GM23338 (cell line): ENCODE measurements around the gene AGPAT3. TPM values are rescaled to one million over a fixed set of nuclear protein-coding genes. Genes with fewer than 3 reads are reported as not detected.

Experiments
- ATAC-seq: fragments of 200-7000 bp; cut with Tn5 transposase; 3 replicates; pipeline ENCODE4 v1.9.1; 2020
- DNase-seq: peaks from one replicate; pipeline ENCODE4 v3.0.0-alpha.2; 2015; ENCODE audit warnings: low spot score
- H2AFZ ChIP-seq: fragments of 200-600 bp; sonication (generic); 2 replicates; pipeline ENCODE4 v1.8.0; 2016; ENCODE audit warnings: antibody characterized with exemption, mild to moderate bottlenecking, moderate library complexity
- H3F3A ChIP-seq: fragments of 200-600 bp; sonication (generic); replicated peaks from 2 replicates; pipeline ENCODE4 v1.8.0; 2017; ENCODE audit warnings: antibody characterized with exemption, mixed run types, low read depth
- H3K27ac ChIP-seq: fragments of 200-600 bp; sonication (generic); 2 replicates; pipeline ENCODE4 v1.6.1; 2016; ENCODE audit warnings: low read depth
- H3K27me3 ChIP-seq: fragments of 200-600 bp; sonication (generic); 2 replicates; pipeline ENCODE4 v1.8.0; 2016; ENCODE audit warnings: mild to moderate bottlenecking, mixed run types, moderate library complexity; ENCODE audit not compliant: insufficient read depth
- H3K36me3 ChIP-seq: fragments of 200-600 bp; sonication (generic); 2 replicates; pipeline ENCODE4 v1.8.0; 2016; ENCODE audit warnings: mild to moderate bottlenecking; ENCODE audit not compliant: insufficient read depth
- H3K4me1 ChIP-seq: fragments of 200-600 bp; sonication (generic); 2 replicates; pipeline ENCODE4 v1.8.0; 2016; ENCODE audit warnings: mild to moderate bottlenecking, moderate library complexity; ENCODE audit not compliant: insufficient read depth
- H3K4me2 ChIP-seq: fragments of 200-600 bp; sonication (generic); 2 replicates; pipeline ENCODE4 v1.7.1; 2017; ENCODE audit warnings: mixed run types
- H3K4me3 ChIP-seq: fragments of 200-600 bp; sonication (generic); 2 replicates; pipeline ENCODE4 v1.6.1; 2016; ENCODE audit warnings: mixed run types
- H3K79me2 ChIP-seq: fragments of 200-600 bp; sonication (generic); replicated peaks from 2 replicates; pipeline ENCODE4 v1.8.0; 2017; ENCODE audit warnings: mild to moderate bottlenecking; ENCODE audit not compliant: insufficient read depth
- H3K9me2 ChIP-seq: fragments of 200-600 bp; sonication (generic); 2 replicates; pipeline ENCODE4 v1.8.0; 2017; ENCODE audit not compliant: insufficient read depth
- H4K20me1 ChIP-seq: fragments of 200-600 bp; sonication (generic); replicated peaks from 2 replicates; pipeline ENCODE4 v1.8.0; 2017; ENCODE audit warnings: mild to moderate bottlenecking; ENCODE audit not compliant: insufficient read depth
- H3K27ac Mint-ChIP-seq: 2 replicates; pipeline ENCODE4 v1.8.0; 2020; ENCODE audit warnings: inconsistent platforms, mild to moderate bottlenecking, moderate library complexity, mixed read lengths
- H3K27me3 Mint-ChIP-seq: 3 replicates; pipeline ENCODE4 v1.8.0; 2022; ENCODE audit warnings: low read depth, mild to moderate bottlenecking, moderate library complexity, mixed read lengths, inconsistent platforms; ENCODE audit not compliant: insufficient read depth, poor library complexity
- H3K36me3 Mint-ChIP-seq: 3 replicates; pipeline ENCODE4 v1.8.0; 2021; ENCODE audit warnings: low read depth, mild to moderate bottlenecking, inconsistent platforms, moderate library complexity, mixed read lengths
- H3K4me1 Mint-ChIP-seq: 3 replicates; pipeline ENCODE4 v1.8.0; 2020; ENCODE audit warnings: mild to moderate bottlenecking, inconsistent platforms, mixed read lengths
- H3K4me3 Mint-ChIP-seq: 3 replicates; pipeline ENCODE4 v1.8.0; 2021; ENCODE audit warnings: moderate library complexity, mild to moderate bottlenecking, inconsistent platforms, mixed read lengths
- H3K9me3 Mint-ChIP-seq: 3 replicates; pipeline ENCODE4 v1.8.0; 2020; ENCODE audit warnings: moderate library complexity, mild to moderate bottlenecking, inconsistent platforms, mixed read lengths
- CREB1 ChIP-seq: fragments of 250-450 bp; sonication (Bioruptor Pico); IDR thresholded peaks from 2 replicates; pipeline ENCODE4 v1.5.0; 2020; ENCODE audit warnings: low read depth, mild to moderate bottlenecking, moderate library complexity
- EZH2 ChIP-seq: fragments of 200-600 bp; sonication (generic); IDR thresholded peaks from one replicate; pipeline ENCODE4 v1.8.0; 2017; ENCODE audit warnings: antibody characterized with exemption, mild to moderate bottlenecking, low read depth; ENCODE audit not compliant: unreplicated experiment
- EZH2phosphoT487 ChIP-seq: fragments of 200-600 bp; sonication (generic); IDR thresholded peaks from one replicate; pipeline ENCODE4 v1.8.1; 2018; ENCODE audit warnings: antibody characterized with exemption; ENCODE audit not compliant: unreplicated experiment
- JUNB ChIP-seq: IDR thresholded peaks from one replicate; pipeline ENCODE4 v1.6.1; 2016; ENCODE audit warnings: antibody characterized with exemption; ENCODE audit not compliant: unreplicated experiment
- NANOG ChIP-seq: IDR thresholded peaks from 2 replicates; pipeline ENCODE4 v1.6.1; 2016; ENCODE audit warnings: antibody characterized with exemption, borderline replicate concordance
- POLR2AphosphoS5 ChIP-seq: IDR thresholded peaks from 2 replicates; pipeline ENCODE4 v1.6.1; 2016; ENCODE audit warnings: antibody characterized with exemption, low read depth
- STAT1 ChIP-seq: IDR thresholded peaks from one replicate; pipeline ENCODE4 v1.6.1; 2016; ENCODE audit warnings: antibody characterized with exemption; ENCODE audit not compliant: unreplicated experiment
- ZNF114 ChIP-seq: fragments of 250-450 bp; sonication (Bioruptor Pico); IDR thresholded peaks from 2 replicates; pipeline ENCODE4 v1.5.0; 2020; ENCODE audit warnings: mild to moderate bottlenecking, moderate library complexity
- ZNF331 ChIP-seq: fragments of 250-450 bp; sonication (Bioruptor Pico); IDR thresholded peaks from 2 replicates; pipeline ENCODE4 v1.5.0; 2020; ENCODE audit warnings: low read depth, mild to moderate bottlenecking, moderate library complexity
- polyA plus RNA-seq: library from polyadenylated mRNA; unstranded; fragments of >200 nt; fragmentation: Nextera tagmentation; extraction: Ambion mirVana; gene quantifications from 2 replicates; pipeline ENCODE4 v1.2.1, GENCODE V29; 2016
- total RNA-seq: library from RNA; depleted of rRNA; stranded (reverse); fragments of >200 nt; shearing (Covaris generic); gene quantifications from 2 replicates; pipeline ENCODE4 v1.2.3, GENCODE V29; 2014
- TF ChIP-seq, protein P1 (sequence below): fragments of 250-450 bp; sonication (Bioruptor Pico); IDR thresholded peaks from 2 replicates; pipeline ENCODE4 v1.5.0; 2020; ENCODE audit warnings: mild to moderate bottlenecking, moderate library complexity
- TF ChIP-seq, protein P2 (sequence below): IDR thresholded peaks from one replicate; pipeline ENCODE4 v1.6.1; 2018; ENCODE audit warnings: antibody characterized with exemption; ENCODE audit not compliant: unreplicated experiment
- TF ChIP-seq, protein P3 (sequence below): IDR thresholded peaks from 2 replicates; pipeline ENCODE4 v1.6.1; 2016; ENCODE audit warnings: antibody characterized with exemption
- TF ChIP-seq, protein P4 (sequence below), 2 experiments: fragments of 200-600 bp in 1 of 2; sonication (generic) in 1 of 2; conservative IDR thresholded peaks; 2 replicates each; pipeline versions ENCODE4 v1.5.1 to v1.6.1; 2016 to 2017; ENCODE audit warnings: antibody characterized with exemption in 2 of 2, low read depth in 2 of 2, mild to moderate bottlenecking in 2 of 2, moderate library complexity in 1 of 2

AGPAT3 gene
- total and polyA plus RNA-seq, 2 experiments from 2014 or later, result 2.1 to 6.1 TPM

DNA sequence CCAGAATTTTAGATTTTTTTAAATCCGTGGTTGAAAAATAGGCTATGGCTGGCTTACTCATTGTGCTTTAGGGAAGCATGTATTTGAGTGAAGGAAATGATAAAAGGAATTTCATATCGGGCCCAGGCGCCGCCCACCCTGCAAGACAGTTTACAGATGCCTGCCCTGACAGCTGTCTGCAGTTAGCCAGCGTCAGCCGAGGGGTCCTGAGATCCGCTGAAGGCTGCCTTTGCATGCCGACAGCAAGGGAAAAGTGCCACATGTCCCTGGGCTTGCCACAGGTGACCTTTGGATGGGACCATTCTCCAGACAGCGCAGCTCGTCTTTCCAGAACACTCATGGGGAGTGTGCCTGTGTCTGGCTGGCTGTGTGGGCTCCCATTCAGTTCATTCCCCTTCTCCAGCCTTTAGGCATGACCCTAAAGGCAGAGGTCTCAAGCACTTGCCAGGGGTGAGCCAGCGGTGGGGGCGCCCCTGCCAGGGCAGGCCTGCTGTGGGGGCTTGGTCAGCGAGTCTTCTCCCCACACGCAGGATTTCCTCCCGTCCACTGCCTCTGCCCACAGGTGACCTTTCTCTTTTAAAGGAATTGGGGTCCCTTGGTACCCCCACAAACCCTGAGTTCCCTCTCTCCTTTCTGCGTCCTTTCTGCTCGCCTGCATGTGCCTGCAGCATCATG, 101.0 kb downstream of the AGPAT3 start:
- no peaks in the 10 kb centered on the region for H3K4me1 Mint-ChIP-seq

More for the DNA sequence above, 101.0 kb downstream of the AGPAT3 start:
- Histone ChIP-seq H4K20me1 (no peaks in the 10 kb centered on the region), H3F3A (no peaks in the 10 kb centered on the region), H3K79me2 (no peaks in the 10 kb centered on the region), H2AFZ (no peak overlapping the region), H3K4me1 (no peaks in the 10 kb centered on the region), H3K27ac (no peak overlapping the region), H3K27me3 (no peaks in the 10 kb centered on the region), H3K4me2 (no peak overlapping the region), H3K36me3 (no peaks in the 10 kb centered on the region), H3K9me2 (no peaks in the 10 kb centered on the region), H3K4me3 (no peak overlapping the region)
- peaks cover 4% of the 10 kb centered on the region; the same call in 2 of the 3 replicates for H3K9me3 Mint-ChIP-seq
- no peak overlapping the region; the same call in 1 of the 2 replicates for H3K27ac Mint-ChIP-seq
- DNase-seq (no peak), ATAC-seq (no peak)
- no peak overlapping the region for H3K4me3 Mint-ChIP-seq
- peaks cover 3% of the 10 kb centered on the region for H3K27me3 Mint-ChIP-seq
- no peak for TF ChIP-seq EZH2phosphoT487
- TF ChIP-seq CREB1 (CRISPR knock-in tag), result no peak
- TF ChIP-seq, protein P1, sequence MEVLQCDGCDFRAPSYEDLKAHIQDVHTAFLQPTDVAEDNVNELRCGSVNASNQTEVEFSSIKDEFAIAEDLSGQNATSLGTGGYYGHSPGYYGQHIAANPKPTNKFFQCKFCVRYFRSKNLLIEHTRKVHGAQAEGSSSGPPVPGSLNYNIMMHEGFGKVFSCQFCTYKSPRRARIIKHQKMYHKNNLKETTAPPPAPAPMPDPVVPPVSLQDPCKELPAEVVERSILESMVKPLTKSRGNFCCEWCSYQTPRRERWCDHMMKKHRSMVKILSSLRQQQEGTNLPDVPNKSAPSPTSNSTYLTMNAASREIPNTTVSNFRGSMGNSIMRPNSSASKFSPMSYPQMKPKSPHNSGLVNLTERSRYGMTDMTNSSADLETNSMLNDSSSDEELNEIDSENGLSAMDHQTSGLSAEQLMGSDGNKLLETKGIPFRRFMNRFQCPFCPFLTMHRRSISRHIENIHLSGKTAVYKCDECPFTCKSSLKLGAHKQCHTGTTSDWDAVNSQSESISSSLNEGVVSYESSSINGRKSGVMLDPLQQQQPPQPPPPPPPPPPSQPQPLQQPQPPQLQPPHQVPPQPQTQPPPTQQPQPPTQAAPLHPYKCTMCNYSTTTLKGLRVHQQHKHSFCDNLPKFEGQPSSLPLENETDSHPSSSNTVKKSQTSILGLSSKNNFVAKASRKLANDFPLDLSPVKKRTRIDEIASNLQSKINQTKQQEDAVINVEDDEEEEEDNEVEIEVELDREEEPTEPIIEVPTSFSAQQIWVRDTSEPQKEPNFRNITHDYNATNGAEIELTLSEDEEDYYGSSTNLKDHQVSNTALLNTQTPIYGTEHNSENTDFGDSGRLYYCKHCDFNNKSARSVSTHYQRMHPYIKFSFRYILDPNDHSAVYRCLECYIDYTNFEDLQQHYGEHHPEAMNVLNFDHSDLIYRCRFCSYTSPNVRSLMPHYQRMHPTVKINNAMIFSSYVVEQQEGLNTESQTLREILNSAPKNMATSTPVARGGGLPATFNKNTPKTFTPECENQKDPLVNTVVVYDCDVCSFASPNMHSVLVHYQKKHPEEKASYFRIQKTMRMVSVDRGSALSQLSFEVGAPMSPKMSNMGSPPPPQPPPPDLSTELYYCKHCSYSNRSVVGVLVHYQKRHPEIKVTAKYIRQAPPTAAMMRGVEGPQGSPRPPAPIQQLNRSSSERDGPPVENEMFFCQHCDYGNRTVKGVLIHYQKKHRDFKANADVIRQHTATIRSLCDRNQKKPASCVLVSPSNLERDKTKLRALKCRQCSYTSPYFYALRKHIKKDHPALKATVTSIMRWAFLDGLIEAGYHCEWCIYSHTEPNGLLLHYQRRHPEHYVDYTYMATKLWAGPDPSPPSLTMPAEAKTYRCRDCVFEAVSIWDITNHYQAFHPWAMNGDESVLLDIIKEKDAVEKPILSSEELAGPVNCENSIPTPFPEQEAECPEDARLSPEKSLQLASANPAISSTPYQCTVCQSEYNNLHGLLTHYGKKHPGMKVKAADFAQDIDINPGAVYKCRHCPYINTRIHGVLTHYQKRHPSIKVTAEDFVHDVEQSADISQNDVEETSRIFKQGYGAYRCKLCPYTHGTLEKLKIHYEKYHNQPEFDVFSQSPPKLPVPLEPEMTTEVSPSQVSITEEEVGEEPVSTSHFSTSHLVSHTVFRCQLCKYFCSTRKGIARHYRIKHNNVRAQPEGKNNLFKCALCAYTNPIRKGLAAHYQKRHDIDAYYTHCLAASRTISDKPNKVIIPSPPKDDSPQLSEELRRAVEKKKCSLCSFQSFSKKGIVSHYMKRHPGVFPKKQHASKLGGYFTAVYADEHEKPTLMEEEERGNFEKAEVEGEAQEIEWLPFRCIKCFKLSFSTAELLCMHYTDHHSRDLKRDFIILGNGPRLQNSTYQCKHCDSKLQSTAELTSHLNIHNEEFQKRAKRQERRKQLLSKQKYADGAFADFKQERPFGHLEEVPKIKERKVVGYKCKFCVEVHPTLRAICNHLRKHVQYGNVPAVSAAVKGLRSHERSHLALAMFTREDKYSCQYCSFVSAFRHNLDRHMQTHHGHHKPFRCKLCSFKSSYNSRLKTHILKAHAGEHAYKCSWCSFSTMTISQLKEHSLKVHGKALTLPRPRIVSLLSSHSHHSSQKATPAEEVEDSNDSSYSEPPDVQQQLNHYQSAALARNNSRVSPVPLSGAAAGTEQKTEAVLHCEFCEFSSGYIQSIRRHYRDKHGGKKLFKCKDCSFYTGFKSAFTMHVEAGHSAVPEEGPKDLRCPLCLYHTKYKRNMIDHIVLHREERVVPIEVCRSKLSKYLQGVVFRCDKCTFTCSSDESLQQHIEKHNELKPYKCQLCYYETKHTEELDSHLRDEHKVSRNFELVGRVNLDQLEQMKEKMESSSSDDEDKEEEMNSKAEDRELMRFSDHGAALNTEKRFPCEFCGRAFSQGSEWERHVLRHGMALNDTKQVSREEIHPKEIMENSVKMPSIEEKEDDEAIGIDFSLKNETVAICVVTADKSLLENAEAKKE (CRISPR knock-in tag), result no peak
- no peak for TF ChIP-seq POLR2AphosphoS5
- TF ChIP-seq ZNF331 (CRISPR knock-in tag), result no peak
- no peak for TF ChIP-seq EZH2
- TF ChIP-seq JUNB, result no peak
- TF ChIP-seq NANOG, result no peak
- TF ChIP-seq, protein P2, sequence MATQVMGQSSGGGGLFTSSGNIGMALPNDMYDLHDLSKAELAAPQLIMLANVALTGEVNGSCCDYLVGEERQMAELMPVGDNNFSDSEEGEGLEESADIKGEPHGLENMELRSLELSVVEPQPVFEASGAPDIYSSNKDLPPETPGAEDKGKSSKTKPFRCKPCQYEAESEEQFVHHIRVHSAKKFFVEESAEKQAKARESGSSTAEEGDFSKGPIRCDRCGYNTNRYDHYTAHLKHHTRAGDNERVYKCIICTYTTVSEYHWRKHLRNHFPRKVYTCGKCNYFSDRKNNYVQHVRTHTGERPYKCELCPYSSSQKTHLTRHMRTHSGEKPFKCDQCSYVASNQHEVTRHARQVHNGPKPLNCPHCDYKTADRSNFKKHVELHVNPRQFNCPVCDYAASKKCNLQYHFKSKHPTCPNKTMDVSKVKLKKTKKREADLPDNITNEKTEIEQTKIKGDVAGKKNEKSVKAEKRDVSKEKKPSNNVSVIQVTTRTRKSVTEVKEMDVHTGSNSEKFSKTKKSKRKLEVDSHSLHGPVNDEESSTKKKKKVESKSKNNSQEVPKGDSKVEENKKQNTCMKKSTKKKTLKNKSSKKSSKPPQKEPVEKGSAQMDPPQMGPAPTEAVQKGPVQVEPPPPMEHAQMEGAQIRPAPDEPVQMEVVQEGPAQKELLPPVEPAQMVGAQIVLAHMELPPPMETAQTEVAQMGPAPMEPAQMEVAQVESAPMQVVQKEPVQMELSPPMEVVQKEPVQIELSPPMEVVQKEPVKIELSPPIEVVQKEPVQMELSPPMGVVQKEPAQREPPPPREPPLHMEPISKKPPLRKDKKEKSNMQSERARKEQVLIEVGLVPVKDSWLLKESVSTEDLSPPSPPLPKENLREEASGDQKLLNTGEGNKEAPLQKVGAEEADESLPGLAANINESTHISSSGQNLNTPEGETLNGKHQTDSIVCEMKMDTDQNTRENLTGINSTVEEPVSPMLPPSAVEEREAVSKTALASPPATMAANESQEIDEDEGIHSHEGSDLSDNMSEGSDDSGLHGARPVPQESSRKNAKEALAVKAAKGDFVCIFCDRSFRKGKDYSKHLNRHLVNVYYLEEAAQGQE, result no peak
- TF ChIP-seq ZNF114 (CRISPR knock-in tag), result no peak
- TF ChIP-seq STAT1, result no peak
- TF ChIP-seq, protein P3, sequence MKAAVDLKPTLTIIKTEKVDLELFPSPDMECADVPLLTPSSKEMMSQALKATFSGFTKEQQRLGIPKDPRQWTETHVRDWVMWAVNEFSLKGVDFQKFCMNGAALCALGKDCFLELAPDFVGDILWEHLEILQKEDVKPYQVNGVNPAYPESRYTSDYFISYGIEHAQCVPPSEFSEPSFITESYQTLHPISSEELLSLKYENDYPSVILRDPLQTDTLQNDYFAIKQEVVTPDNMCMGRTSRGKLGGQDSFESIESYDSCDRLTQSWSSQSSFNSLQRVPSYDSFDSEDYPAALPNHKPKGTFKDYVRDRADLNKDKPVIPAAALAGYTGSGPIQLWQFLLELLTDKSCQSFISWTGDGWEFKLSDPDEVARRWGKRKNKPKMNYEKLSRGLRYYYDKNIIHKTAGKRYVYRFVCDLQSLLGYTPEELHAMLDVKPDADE, result no peak
- TF ChIP-seq, protein P4, sequence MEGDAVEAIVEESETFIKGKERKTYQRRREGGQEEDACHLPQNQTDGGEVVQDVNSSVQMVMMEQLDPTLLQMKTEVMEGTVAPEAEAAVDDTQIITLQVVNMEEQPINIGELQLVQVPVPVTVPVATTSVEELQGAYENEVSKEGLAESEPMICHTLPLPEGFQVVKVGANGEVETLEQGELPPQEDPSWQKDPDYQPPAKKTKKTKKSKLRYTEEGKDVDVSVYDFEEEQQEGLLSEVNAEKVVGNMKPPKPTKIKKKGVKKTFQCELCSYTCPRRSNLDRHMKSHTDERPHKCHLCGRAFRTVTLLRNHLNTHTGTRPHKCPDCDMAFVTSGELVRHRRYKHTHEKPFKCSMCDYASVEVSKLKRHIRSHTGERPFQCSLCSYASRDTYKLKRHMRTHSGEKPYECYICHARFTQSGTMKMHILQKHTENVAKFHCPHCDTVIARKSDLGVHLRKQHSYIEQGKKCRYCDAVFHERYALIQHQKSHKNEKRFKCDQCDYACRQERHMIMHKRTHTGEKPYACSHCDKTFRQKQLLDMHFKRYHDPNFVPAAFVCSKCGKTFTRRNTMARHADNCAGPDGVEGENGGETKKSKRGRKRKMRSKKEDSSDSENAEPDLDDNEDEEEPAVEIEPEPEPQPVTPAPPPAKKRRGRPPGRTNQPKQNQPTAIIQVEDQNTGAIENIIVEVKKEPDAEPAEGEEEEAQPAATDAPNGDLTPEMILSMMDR (conservative IDR thresholded peaks at IDR 0.05; ENCODE audit: low read depth in 2 of 2), result no peak
- no peaks in the 10 kb centered on the region for H3K36me3 Mint-ChIP-seq
